GM19239 (cell line): ENCODE results near the gene DHX57.

Source experiments
- DNase-seq: peaks from one replicate; pipeline ENCODE4 v3.0.0; 2011; ENCODE audit warnings: low spot score; ENCODE audit not compliant: insufficient read length
- FAIRE-seq: peaks from 2 replicates; lab custom pipeline; 2011; peaks lifted over from hg19 to GRCh38; lab: Jason Lieb, UNC

The DHX57 gene, protein sequence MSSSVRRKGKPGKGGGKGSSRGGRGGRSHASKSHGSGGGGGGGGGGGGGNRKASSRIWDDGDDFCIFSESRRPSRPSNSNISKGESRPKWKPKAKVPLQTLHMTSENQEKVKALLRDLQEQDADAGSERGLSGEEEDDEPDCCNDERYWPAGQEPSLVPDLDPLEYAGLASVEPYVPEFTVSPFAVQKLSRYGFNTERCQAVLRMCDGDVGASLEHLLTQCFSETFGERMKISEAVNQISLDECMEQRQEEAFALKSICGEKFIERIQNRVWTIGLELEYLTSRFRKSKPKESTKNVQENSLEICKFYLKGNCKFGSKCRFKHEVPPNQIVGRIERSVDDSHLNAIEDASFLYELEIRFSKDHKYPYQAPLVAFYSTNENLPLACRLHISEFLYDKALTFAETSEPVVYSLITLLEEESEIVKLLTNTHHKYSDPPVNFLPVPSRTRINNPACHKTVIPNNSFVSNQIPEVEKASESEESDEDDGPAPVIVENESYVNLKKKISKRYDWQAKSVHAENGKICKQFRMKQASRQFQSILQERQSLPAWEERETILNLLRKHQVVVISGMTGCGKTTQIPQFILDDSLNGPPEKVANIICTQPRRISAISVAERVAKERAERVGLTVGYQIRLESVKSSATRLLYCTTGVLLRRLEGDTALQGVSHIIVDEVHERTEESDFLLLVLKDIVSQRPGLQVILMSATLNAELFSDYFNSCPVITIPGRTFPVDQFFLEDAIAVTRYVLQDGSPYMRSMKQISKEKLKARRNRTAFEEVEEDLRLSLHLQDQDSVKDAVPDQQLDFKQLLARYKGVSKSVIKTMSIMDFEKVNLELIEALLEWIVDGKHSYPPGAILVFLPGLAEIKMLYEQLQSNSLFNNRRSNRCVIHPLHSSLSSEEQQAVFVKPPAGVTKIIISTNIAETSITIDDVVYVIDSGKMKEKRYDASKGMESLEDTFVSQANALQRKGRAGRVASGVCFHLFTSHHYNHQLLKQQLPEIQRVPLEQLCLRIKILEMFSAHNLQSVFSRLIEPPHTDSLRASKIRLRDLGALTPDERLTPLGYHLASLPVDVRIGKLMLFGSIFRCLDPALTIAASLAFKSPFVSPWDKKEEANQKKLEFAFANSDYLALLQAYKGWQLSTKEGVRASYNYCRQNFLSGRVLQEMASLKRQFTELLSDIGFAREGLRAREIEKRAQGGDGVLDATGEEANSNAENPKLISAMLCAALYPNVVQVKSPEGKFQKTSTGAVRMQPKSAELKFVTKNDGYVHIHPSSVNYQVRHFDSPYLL (N-terminal part only)

GRCh38 chr2:38875576-38876367 is at the start of gene DHX57, which contains the start of gene MORN2:
TSS of gene DHX57 (minus strand) at chr2:38875934. CDS start at chr2:38868405, 7,529 bp downstream.
TSS of gene MORN2 (plus strand) at chr2:38875976.
- DNase-seq (peak; percentile 85), FAIRE-seq (peak; percentile 85)

DNA sequence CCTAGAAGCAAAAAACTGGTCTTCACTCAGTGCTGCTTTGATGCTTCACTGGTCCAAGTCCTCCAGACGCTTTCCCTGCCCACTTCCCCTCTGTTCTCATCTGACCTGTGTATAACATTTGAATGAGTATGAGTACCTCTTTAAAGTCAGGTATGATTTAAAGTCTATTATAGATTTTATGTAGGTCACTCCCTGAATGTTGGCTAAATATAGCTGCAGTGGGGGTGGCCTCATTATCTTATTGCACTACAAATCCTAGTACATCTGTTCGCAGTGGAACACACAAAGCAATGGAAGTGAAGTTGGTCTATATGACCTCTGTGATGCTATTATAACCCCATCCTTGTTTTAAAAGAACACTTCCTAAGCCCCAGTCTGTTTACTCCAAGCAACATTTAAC is 47.2 kb upstream of the DHX57 start:
- DNase-seq: no peak
- no peak for FAIRE-seq

DNA sequence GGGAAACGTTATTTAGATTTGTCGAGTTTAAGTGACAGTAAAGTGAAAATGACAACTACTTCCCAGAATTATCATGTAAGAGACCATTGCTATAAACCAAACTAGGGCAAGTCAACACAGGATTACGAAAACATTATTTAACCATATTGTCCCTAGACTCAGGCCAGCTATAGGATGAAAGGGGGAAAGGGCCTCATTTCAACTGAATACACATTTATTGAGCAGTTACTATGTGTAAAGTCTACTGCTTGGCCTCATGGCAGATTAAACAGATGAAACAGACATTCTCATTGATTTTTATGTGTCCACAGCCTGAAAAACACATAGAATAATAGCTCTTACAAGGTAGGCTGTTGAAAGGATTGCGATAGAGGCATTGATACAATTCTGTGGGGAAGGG is 46.7 kb upstream of the DHX57 start:
- FAIRE-seq (no peak), DNase-seq (no peak)

DNA sequence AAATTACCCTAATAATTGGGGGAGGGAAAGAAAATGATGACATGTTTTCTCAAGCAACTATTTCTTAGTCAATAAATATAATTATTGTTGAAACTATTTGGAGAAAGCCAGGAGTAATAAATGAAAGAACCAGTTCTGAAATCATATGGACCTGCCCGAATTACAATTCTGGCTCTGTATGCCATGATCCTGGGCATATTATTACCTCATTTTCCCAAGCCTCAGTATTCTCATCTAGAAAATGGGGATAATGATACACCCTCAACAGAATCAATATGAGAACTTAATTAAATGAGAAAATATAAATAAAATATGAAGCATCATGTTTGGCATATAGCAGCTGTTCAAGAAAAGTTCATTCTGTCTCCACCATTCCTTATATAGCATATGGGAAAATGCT is 36.9 kb upstream of the DHX57 start:
- FAIRE-seq (no peak), DNase-seq (no peak)

GRCh38 chr2:38911191-38911590 is 35.5 kb upstream of the DHX57 start:
- FAIRE-seq (no peak), DNase-seq (no peak)

DNA sequence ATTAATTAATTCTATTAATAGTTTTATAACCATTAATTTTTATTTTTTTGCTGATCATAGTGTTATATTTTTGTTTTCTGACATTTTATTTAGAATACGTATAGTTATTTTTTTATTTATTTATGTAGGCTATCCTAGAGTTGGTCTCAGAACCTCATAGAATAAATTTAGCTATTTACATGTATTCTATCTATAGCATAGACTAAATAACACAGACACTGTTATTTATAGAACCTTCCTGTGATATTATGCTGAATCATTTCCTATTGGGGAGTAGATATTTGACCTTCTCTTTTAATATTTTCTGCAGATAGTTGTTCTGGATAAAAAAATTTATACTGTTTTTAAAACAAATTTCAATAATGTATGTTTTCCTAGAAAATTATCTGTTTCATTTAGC is 34.1 kb upstream of the DHX57 start:
- no peak for FAIRE-seq
- DNase-seq: no peak

DNA sequence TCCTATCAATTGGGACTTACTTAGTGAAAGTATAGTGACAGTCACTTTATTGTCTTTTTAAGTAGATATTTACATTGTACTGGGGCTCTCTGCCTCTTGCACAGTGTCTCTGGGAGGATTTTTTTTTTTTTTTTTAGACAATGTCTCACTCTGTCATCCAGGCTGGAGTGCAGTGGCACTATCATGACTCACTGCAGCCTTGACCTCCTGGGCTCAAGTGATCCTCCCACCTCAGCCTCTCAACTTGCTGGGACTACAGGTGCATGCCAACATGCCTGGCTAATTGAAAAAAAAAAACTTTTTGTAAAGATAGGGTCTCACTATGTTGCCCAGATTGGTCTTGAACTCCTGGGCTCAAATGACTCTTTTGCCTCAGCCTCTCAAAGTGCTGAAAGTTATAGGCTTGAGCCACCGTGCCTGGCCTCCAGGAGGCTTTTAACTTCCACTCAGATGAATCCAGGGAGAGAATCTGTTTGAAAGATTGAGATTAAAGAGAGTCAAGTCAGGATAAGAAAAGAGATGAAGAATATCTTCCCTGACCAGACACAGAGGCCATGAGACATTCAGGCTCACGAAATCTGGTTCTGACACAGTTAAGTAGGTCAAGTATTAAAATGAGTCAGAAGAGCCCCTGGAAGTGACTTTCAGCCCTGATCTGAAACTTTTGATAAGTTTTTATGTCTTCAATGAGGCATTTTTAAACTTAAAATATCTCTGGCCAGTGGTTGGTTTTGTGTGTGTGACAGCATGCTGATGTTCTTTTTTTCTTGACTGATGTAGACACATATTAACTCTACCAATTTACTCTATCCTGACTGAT is 32.2 kb upstream of the DHX57 start:
- DNase-seq (peak; percentile 19), FAIRE-seq (no peak)

DNA sequence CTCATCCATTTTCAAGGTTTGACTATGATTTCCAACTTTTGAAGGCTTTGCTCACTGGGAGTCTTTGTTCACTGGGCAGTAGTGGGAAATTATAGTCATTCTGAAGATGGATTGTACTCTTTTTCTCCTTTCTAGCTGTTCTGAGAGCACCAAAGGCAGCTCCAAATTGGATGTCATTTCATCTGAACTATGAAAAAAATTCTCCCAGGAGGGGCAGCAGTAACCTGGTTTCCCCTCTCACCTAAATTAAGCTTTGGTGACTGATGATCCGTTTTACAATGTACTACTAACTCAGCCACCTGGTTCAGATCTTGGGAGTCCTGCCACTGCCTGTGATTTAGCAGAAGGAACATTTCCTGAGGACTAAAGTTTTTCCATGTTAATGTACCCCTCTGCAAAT is 31.5 kb upstream of the DHX57 start:
- FAIRE-seq (no peak), DNase-seq (no peak)

GRCh38 chr2:38905251-38905650 is 29.5 kb upstream of the DHX57 start:
- FAIRE-seq: peak; percentile 66
- no peak for DNase-seq

DNA sequence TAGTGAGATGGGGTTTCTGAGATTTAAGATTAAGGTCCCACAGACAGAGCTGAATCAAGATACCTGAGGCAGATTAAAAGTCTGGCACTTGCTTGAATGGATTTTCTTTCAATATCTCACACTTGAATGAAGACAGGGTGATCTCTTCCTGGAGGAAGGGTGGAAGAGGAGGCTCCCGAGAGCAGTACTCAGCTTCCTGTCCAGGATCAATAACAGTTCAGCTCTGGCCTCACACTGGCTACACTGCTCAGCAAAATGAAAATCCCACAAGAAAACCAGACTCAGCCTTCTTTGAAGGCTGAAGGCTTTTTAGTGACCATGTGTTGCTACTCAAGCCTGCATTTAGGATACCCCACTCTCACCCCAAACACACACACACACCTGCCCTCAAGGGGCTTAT is 25.0 kb upstream of the DHX57 start:
- DNase-seq (no peak), FAIRE-seq (no peak)

GRCh38 chr2:38898256-38898655 is 22.5 kb upstream of the DHX57 start:
- no peak for FAIRE-seq

GRCh38 chr2:38892819-38893218 is 17.1 kb upstream of the DHX57 start:
- no peak for DNase-seq
- no peak for FAIRE-seq

More at GRCh38 chr2:38898256-38898655, 22.5 kb upstream of the DHX57 start:
- DNase-seq: no peak

DNA sequence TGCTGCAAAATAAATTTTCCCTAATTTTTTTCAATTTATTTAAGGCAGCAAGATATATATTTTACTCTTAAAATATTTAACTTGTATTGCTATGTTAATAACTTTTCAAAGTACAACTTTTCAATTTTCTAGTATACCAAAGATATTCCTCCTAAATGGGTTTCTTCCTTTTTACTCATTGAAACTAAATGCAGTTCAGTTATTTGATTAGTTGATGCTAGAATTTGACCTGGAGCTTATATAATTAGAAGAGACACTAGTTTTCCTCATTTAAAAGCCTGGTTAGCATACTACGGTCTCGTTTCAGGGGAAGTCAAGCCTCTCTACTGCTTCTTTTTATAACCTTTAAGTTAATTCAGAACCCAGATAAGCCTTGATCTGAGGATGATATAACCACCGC is 13.8 kb upstream of the DHX57 start, which contains the start of gene ARHGEF33:
Gene ARHGEF33, plus strand, starts transcription at position 301 of the 400 bp plus-strand sequence. CDS start 29,573 bp downstream, outside the sequence.
- FAIRE-seq (no peak), DNase-seq (no peak)

GRCh38 chr2:38889045-38889444 is 13.3 kb upstream of the DHX57 start:
- DNase-seq (no peak), FAIRE-seq (no peak)

DNA sequence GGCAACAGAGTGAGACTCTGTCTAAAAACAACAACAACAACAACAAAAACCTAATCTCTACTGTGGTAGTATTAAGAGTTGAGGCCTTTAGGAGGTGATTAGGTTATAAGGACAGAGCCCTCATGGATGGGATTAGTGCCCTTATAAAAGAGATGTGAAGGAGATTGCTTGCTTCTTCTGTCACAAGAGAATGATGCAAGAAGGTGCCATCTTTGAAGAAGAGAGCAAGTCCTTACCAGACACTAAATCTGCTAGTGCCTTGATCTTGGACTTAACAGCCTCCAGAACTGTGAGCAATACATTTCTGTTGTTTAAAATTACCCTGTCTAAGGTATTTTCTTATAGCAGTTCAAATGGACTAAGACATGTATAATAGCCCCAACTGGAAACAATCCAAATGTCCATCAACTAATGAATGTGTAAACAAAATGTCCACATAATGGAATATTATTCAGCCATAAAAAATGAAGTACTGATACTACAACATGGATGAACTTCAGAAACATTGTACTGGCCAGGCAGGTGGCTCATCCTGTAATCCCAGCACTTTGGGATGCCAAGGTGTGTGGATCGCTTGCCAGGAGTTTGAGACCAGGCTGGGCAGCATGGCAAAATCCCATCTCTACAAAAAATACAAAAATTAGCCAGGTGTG is 12.3 kb upstream of the DHX57 start:
- FAIRE-seq (no peak), DNase-seq (no peak)

GRCh38 chr2:38887347-38887746 is 11.6 kb upstream of the DHX57 start:
- FAIRE-seq (no peak), DNase-seq (no peak)

DNA sequence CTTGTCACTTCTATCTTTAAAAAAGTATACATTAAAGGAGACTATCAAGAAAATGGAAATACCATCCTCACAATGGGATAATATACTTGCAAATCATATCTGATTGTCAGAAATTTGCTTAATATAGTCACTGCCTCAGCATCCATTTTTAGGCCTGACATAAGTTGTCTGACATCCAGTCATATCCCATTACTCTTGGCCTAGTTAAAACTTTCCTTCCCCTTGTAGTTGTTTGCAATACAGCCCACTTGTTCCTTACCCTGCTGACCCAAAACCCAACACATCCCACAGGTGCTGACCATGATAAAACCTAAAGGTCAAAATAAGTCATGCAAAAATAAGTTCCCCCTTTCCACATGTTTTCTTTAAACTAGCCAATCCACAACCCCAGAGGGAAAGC is 10.3 kb upstream of the DHX57 start:
- FAIRE-seq (no peak), DNase-seq (no peak)

- no peak for DNase-seq
- no peak for FAIRE-seq
Observed at GRCh38 chr2:38876407-38876806, 673 bp upstream of the DHX57 start.
